Smooth muscle cell of bladder (primary cell): ENCODE measurements around the gene RHOXF2. TPM values are rescaled to one million over a fixed set of nuclear protein-coding genes. Genes with fewer than 3 reads are reported as not detected.

Experiments used
- total RNA-seq: library from RNA; depleted of rRNA; stranded (reverse); fragments of >200 nt; gene quantifications from 2 replicates; pipeline ENCODE4 v1.2.3, GENCODE V29; 2014

The RHOXF2 gene, protein sequence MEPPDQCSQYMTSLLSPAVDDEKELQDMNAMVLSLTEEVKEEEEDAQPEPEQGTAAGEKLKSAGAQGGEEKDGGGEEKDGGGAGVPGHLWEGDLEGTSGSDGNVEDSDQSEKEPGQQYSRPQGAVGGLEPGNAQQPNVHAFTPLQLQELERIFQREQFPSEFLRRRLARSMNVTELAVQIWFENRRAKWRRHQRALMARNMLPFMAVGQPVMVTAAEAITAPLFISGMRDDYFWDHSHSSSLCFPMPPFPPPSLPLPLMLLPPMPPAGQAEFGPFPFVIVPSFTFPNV
- total RNA-seq = not detected in 2 replicates

DNA sequence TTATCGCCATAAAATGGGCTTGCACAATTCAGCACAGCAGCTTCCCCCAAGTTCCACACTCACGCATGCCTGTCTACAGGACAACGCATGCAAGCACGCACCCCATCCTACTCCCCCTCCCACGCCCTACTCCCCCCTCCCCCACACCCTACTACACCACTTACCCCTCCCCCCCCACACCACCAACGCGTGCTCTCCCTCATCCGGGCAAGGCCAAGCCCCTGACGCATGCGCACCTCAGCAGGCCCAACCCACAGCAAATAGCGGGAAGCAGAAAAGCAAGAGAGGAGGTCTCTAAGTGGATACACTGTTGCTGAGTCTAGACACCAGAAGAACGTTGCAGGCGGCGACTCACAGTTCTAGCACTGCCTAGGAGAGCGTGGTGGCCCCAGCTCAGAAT lies at the start of gene RHOXF2:
Gene RHOXF2, plus strand, starts transcription at position 301 of the 400 bp plus-strand sequence. CDS start 138 bp downstream, outside the sequence.

GRCh38 chrX:120115438-120115963 lies 42.9 kb upstream of the RHOXF2 start, which contains the start of gene RHOXF1:
RHOXF1 (minus strand) TSS chrX:120115913; CDS start chrX:120115862, 51 bp downstream.

Other genes with a start within 250 kb of the RHOXF2 start
- gene NKAP, start 214.9 kb upstream of the RHOXF2 start, total RNA-seq = 3.4 and 4.0 TPM in 2 replicates
- under 0.01 TPM in 1 of 2 replicates, not detected in the other for gene RHOXF2B, start 80.9 kb upstream of the RHOXF2 start, total RNA-seq
- gene RHOXF1, start 42.7 kb upstream of the RHOXF2 start, total RNA-seq = not detected in 2 replicates
- gene ZBTB33, start 92.2 kb downstream of the RHOXF2 start, total RNA-seq = 6.8 and 9.2 TPM in 2 replicates
- 0.09 TPM in 1 of 2 replicates, not detected in the other for gene TMEM255A, start 152.8 kb downstream of the RHOXF2 start, total RNA-seq
- not detected in 2 replicates for gene ATP1B4, start 203.5 kb downstream of the RHOXF2 start, total RNA-seq